NCI-H187 (cell line): ENCODE data around the gene RASSF6.
A peak's percentile ranks its signal among the peaks of the same experiment; 100 is the strongest.
"Not testable (repeated sequence)": the region's sequence is repeated elsewhere in the genome, so short reads cannot be mapped to it uniquely, and the experiment has no call there.

Experiments used
- DNase-seq, 2 experiments: peaks; one replicate each; lab custom pipeline; 2025; lab: John Stamatoyannopoulos, UW

The RASSF6 gene

GRCh38 chr4:73575660-73576059 lies 44.6 kb downstream of the RASSF6 start:
- no peak for DNase-seq

DNA sequence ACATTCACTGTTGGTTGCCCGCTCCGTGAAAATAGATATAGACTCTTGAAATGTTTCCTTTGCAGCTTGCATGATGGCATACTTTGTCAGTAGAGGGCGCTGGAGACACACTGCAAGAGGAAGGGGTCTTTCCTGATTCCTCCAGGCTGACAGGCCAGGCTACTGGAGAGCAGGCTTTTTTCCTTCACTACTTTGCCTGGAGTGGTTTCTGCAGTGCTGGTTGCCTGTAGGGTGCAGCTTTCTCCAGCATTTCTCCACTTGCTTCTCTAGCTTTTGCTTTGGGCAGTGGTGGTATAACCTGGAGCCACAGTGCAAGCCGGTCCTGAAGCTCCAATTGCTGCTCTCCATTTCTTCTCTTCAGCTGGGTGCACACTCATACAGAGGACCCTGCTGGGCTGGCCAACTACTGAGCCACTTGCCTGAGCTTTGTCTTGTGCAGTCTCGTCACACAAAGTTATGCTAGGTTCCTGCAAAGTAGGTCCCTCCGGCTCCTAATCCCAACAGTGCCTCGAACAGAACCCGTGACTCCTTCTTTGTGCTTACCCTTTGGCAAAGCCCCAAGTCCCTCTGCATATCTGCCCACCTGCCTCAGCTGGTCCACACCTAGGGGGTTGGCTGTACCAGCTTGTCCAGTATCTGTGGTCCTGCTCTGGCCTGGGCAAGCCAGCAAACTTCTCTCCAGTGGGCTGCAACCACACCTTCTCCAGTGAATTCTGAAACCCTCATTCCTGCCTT lies 46.3 kb downstream of the RASSF6 start:
- DNase-seq: peak; percentile 37 to 83

- DNase-seq: not testable (repeated sequence)
Measured at GRCh38 chr4:73550865-73551264, 69.4 kb downstream of the RASSF6 start.

GRCh38 chr4:73544620-73545019 lies 75.6 kb downstream of the RASSF6 start:
- DNase-seq: no peak

DNA sequence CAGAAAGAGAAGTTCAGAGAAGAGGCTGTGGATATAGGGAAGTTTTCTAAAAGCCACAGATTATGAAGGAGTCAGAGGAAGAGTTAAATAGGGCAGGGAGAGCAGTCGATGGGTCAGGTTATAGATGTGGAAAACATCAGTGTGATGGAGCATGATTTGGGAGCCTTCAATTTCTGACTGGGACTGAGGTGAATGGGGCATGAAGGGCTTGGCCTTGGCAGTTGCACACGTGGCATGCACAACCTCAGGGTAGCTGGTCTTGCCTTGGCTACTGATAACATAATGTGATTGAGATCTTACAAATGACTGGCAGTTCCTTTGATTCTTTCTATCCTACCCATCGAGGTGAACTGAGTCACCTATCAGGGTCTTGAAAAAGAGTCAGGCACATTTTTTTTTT lies 79.0 kb downstream of the RASSF6 start:
- no peak for DNase-seq

- DNase-seq: no peak
Measured at GRCh38 chr4:73540826-73541225, 79.4 kb downstream of the RASSF6 start.

DNA sequence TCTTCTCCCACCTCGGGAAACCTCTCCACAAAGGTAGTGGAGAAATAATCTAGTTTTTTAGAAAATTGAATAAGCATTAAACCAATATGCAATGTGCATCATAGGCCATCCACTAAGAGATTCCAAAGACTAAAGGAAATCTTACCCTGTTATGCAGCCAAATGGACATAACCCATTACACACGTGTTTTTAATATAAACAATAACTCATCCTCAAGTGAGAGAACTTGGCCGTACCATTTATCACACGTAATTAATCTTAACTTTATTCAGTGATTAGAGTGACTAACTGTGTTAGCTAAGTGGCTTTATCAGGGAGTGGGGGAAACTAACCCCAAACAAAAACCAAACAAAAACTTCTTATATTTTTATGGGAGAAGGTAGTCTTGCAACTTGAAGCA lies 80.8 kb downstream of the RASSF6 start:
- DNase-seq: no peak

DNA sequence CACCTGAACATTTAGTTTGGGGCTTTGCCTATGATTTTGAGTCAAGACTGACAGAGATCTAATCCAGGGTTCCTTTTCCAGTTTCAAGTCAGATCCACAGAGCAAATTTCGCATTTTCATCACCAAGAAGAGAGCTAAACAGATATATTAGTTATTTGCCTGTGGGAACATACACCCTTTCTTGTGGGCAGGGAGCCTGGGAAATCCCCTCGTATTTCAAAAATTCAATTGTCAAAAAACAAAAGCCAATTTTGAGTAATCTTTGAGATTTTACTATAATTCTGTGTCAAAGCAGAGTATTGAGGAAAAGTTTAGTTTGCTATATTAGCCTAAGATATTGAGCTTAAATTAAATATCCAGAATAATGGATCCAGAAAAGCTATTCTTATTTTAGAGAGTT lies 82.1 kb downstream of the RASSF6 start:
- no peak for DNase-seq

DNA sequence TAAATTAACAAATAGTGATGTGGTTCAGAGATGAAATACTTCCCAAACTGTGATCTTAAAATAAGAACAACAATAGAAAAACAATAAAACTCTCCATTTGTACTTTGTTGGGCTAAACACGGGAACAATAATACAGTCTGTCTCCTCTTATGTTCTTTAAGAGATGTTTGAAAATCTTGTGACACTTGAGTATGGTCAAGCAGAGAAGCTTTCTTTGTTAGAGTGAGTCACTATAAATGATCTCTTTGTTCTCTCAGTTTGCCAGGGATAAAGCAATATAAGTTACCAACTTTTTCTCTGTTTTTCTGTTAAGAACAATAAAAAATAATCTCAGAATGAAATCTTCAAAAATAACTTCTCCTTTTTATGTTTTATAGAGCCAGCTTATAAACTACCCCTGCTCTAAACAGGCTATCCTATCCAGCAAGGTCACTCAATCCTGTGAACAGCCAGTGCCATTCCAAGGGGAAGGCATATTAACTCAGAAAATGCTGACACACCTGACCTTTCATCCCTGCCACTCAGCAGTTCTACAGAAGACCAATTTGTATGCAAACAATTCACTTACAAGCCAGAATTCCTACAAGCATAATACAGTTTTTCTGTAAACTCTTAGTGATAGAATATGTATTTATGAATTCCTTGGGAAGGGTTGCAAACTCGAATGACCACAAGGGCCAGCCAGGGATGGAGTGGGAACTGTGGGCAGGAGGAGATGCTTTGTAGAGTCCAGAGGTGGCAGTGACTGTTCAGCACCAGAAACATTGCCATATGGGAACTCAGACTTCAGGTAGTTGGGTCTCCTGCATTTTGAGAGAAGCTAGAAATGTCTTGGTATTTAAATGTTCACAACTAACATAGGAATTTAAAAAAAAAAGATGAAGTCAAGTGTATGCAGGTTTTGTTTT lies 86.5 kb downstream of the RASSF6 start:
- no peak for DNase-seq

DNA sequence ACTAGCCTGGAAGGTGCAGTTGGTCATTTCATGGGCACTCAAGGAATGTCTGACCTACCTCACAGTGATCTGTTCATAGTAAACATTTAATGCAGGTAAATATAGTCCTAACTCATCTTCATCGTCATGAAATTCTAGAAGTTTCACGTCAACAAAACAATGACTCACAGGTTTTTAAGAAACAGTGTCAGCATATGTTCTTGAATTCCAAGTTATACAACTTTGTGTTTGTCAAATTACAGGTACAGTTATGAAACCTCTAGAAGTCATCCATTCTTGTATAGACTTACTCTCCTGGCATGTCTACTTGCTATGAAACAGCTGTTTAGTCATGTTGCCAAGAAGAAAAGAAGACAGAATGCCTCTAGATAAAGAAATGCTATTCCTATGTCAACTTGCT lies 92.1 kb downstream of the RASSF6 start:
- no peak for DNase-seq

GRCh38 chr4:73527196-73527595 lies 93.0 kb downstream of the RASSF6 start:
- DNase-seq: no peak

DNA sequence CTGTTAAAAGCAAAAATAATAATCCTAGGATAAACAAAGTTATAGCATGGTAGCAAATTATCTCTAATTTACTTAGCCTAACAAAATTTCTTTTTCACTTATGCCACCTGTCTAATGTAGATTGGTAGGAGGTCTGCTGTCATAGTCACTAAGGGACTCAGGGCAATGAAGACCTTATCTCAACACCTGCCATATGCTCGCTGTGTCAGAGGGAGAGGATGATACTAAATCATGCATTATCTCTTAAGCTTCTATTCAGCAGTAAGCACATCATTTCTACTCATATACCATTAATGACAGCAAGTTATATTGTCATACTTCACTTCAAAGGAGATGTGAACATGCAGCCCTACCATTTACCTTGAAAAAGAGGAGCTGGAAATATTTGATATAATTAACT lies 94.6 kb downstream of the RASSF6 start:
- no peak for DNase-seq

DNA sequence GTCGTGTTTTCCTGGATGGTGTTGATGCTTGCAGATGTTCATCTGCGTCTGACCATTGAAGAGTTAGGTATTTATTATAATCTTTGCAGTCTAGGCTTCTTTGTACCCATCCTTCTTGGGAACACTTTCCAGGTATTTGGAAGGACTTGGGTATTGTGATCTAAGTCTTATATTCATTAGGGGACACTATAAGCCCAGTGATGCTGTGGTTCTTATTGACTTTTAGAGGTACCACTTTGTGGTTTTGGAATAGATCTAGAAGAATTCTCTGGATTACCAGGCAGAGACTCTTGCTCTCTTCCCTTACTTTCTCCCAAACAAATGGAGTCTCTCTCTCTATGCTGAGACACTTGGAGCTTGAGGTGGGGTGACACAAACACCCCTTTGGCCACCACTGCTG lies 97.1 kb downstream of the RASSF6 start:
- DNase-seq: no peak
